Type B pancreatic cell (in vitro differentiated cells): ENCODE results near the gene MB. TPM values are rescaled to one million over a fixed set of nuclear protein-coding genes. Genes with fewer than 3 reads are reported as not detected.

ENCODE experiments used
- DNase-seq: peaks from one replicate; pipeline ENCODE4 v3.0.0; 2021; ENCODE audit warnings: mixed read lengths; ENCODE audit not compliant: unreplicated experiment; ENCODE audit errors: extremely low spot score
- H3K27ac Mint-ChIP-seq: 2 replicates; pipeline ENCODE4 v1.8.0; 2021; ENCODE audit warnings: mild to moderate bottlenecking, mixed read lengths
- H3K27me3 Mint-ChIP-seq: 2 replicates; pipeline ENCODE4 v1.8.0; 2021; ENCODE audit warnings: mixed read lengths
- H3K36me3 Mint-ChIP-seq: 2 replicates; pipeline ENCODE4 v1.8.0; 2021; ENCODE audit warnings: mixed read lengths
- H3K4me1 Mint-ChIP-seq: one replicate; pipeline ENCODE4 v1.8.0; 2021; ENCODE audit warnings: mixed read lengths; ENCODE audit not compliant: unreplicated experiment
- H3K4me3 Mint-ChIP-seq: 2 replicates; pipeline ENCODE4 v1.8.0; 2021; ENCODE audit warnings: mild to moderate bottlenecking, mixed read lengths
- H3K9me3 Mint-ChIP-seq: 2 replicates; pipeline ENCODE4 v1.8.0; 2021; ENCODE audit warnings: mixed read lengths
- total RNA-seq: library from RNA; stranded (reverse); gene quantifications from 2 replicates; pipeline ENCODE4 v1.2.1, GENCODE V29; 2021; ENCODE audit warnings: low replicate concordance
- TF ChIP-seq, protein P1 (sequence below): fragments of 200-600 bp; sonication (generic); conservative IDR thresholded peaks from 2 replicates; pipeline ENCODE4 v1.5.0; 2021; ENCODE audit warnings: antibody characterized with exemption, mild to moderate bottlenecking

MB gene
- total RNA-seq, 1 donor from 2014 or later, result 0.48 TPM

DNA sequence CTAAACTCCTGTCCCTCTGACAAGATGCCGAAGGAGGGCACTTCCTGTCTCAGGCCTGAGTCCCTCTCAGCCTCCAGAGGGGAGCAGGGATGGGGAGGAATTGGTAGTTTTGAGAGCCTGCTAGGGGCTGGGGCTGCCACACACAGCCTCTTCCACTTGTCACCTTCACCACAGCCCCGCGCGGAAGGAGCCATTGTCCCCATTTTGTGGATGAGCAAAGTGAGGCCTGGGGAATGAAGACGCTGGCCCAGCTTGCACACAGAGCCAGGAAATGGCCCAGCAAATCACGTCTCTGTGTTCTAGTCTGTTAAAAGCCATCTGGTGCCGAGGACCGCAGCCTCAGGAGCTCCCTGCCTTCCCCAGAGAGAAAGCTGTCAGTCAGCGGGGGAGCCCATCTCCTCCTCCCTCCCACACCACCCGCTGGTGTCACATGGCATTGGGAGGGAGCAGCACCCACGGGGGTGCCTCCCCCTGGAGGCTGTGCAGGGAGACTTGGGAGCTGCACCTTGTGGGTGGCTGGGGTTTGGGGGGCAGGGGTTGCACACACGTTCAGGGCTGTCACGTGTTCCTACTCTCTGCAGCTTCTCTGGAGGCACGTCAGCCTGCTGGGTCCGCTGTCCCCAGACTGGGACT, 41.9 kb downstream of the MB start:
- no peak for DNase-seq
- Mint-ChIP-seq H3K27me3 (peaks cover 12% of the 10 kb centered on the region), H3K4me3 (no peak overlapping the region), H3K9me3 (no peaks in the 10 kb centered on the region), H3K27ac (no peak overlapping the region), H3K4me1 (peaks cover 5% of the 10 kb centered on the region), H3K36me3 (no peaks in the 10 kb centered on the region)
- TF ChIP-seq, protein P1, sequence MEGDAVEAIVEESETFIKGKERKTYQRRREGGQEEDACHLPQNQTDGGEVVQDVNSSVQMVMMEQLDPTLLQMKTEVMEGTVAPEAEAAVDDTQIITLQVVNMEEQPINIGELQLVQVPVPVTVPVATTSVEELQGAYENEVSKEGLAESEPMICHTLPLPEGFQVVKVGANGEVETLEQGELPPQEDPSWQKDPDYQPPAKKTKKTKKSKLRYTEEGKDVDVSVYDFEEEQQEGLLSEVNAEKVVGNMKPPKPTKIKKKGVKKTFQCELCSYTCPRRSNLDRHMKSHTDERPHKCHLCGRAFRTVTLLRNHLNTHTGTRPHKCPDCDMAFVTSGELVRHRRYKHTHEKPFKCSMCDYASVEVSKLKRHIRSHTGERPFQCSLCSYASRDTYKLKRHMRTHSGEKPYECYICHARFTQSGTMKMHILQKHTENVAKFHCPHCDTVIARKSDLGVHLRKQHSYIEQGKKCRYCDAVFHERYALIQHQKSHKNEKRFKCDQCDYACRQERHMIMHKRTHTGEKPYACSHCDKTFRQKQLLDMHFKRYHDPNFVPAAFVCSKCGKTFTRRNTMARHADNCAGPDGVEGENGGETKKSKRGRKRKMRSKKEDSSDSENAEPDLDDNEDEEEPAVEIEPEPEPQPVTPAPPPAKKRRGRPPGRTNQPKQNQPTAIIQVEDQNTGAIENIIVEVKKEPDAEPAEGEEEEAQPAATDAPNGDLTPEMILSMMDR, result no peak

DNA sequence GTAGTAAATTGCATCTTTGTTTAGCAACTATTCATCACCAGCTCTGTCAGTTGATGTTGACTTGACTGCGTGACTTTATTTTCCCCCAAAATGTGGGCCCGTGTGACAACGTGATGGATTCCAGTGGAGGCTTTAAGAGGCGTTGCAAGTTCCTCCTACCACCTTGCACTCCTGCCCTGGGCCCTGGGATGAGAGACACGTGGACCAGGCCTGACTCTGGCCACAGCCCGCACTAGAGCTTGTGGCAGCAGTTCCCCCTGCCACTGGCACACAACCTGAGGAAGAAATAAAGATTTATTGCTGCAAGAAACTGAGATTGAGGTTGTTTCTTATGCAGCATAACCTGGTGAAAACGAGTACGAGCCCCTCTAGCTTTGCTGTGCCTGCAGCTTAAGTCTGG, 44.6 kb downstream of the MB start:
- TF ChIP-seq, protein P1, result no peak
- Mint-ChIP-seq H3K4me3 (no peak overlapping the region), H3K27me3 (peaks cover 14% of the 10 kb centered on the region), H3K4me1 (peaks cover 23% of the 10 kb centered on the region), H3K36me3 (no peaks in the 10 kb centered on the region), H3K9me3 (no peaks in the 10 kb centered on the region), H3K27ac (no peak overlapping the region)
- DNase-seq, result no peak

DNA sequence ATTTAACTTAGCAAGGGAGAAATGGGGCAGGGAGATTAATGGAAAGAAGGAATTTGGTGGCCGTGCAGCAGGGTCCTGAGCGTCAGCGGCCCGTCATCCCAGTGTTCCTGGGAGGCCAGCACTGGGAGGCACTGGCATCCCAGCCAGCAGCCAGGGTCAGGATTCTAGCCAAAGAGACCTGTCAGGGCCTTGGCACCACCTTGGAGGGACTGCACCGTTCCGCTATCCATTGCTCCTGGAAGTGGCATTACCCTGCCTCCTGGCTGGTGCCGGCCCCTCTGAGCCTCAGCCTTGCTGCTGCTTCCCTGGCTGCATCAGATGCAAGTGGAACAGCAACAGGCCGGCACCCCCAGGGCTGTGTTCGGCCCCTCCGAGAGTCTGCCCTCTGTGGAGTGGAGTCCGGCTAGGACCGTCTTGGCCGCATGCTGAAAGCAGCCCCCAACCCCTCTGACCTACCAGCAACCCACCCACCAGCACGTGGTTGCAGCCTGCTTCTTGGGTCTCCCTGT, 46.4 kb downstream of the MB start:
- Mint-ChIP-seq H3K27ac (no peak overlapping the region), H3K9me3 (no peaks in the 10 kb centered on the region), H3K4me1 (peaks cover 33% of the 10 kb centered on the region), H3K4me3 (no peak overlapping the region), H3K36me3 (no peaks in the 10 kb centered on the region), H3K27me3 (peaks cover 18% of the 10 kb centered on the region)
- DNase-seq, result no peak
- TF ChIP-seq, protein P1, result no peak

DNA sequence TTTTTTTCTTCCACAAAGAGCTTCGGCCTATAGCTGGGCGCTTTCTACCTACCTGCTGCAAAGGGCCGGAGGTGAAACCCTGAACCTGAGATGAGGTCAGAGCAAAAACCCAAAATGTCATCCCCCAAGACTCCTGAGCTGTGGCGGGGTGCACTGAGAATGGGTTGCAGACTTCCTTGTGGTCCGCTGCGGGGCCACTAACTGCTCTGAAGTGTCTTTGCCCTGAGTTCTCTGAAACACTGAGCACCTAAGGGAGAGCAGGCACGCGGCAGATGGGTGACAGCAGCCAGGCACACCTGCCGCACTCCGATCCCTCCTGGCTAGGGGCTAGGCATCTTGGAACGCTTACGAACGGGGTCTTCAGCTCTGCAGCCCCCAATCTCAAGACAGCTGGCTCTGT, 47.2 kb downstream of the MB start:
- DNase-seq, result no peak
- Mint-ChIP-seq H3K4me1 (peaks cover 39% of the 10 kb centered on the region), H3K9me3 (no peaks in the 10 kb centered on the region), H3K27me3 (peaks cover 23% of the 10 kb centered on the region), H3K4me3 (no peak overlapping the region), H3K36me3 (no peaks in the 10 kb centered on the region), H3K27ac (no peak overlapping the region)
- TF ChIP-seq, protein P1, result no peak

DNA sequence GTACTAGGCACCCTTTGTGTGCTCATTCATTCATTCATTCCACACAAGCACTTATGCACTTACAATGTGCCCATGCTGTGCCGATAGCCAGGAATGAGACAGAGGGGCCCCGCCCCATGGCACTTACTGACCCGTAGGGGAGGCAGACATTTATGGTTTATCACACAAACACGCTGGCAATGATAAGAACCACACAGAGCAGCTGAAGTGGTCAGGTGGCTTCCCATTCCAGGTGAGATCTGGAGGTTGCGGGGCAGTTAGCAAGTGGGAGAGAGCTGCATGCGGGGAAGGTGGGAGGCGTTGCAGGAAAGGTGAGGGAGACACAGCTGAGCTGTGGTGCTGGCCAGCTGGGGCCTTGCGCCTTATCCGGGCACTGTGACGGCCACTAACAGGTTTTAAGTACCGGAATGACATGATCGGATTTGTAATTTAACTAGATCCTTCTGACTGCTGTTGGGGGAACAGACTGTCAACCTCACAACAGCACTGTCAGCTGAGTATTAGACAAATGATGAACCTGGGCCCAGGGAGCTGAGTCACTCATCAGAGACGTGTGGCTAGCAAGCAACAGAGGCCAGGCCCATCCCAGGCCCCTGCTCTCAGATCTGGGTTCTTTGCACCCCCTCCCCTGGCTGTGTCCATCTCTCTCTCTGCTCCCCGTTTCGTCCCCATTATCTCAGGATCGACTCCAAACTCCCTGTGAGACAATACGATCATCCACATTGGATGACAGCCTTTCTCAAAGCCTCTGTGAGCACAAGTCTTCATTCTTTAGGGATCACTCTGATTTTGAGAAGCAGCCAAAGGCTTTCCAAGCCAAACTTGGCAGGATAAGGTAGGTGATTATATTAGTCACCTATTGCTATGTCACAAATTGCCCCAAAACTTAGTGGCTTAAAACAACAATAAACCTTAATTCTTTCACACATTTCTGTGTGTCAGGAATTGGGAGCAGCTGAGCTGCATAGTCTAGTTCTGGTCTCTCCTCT, 48.1 kb downstream of the MB start:
- Mint-ChIP-seq H3K4me3 (no peak overlapping the region), H3K27me3 (peaks cover 21% of the 10 kb centered on the region), H3K27ac (no peak overlapping the region), H3K36me3 (no peaks in the 10 kb centered on the region), H3K4me1 (peaks cover 35% of the 10 kb centered on the region), H3K9me3 (no peaks in the 10 kb centered on the region)
- no peak for DNase-seq
- TF ChIP-seq, protein P1, result no peak
